Esophagus (tissue), 2 donors: ENCODE measurements around the gene NDUFC2. TPM values are rescaled to one million over a fixed set of nuclear protein-coding genes. Genes with fewer than 3 reads are reported as not detected.
"Not testable (repeated sequence)": the region's sequence is repeated elsewhere in the genome, so short reads cannot be mapped to it uniquely, and the experiment has no call there.

Experiments used
- H3K27ac ChIP-seq, 2 donors: one replicate each; pipeline ENCODE4 v1.5.1; 2013; ENCODE audit warnings: low read depth in 2 of 2, mild to moderate bottlenecking in 2 of 2, inconsistent platforms in 1 of 2, low read length in 1 of 2, moderate library complexity in 1 of 2
- H3K27me3 ChIP-seq, 2 donors: one replicate each; pipeline ENCODE4 v1.6.1; 2013; ENCODE audit warnings: low read length in 2 of 2, control low read depth in 1 of 2, mild to moderate bottlenecking in 1 of 2; ENCODE audit not compliant: insufficient read depth in 2 of 2, control insufficient read depth in 1 of 2
- H3K36me3 ChIP-seq, 2 donors: one replicate each; pipeline ENCODE4 v1.6.1; 2013; ENCODE audit warnings: low read length in 1 of 2; ENCODE audit not compliant: control insufficient read depth in 2 of 2, insufficient read depth in 2 of 2
- H3K4me1 ChIP-seq, 2 donors: one replicate each; pipeline ENCODE4 v1.6.1; 2013; ENCODE audit warnings: low read length in 1 of 2; ENCODE audit not compliant: control insufficient read depth in 2 of 2, insufficient read depth in 2 of 2
- H3K4me3 ChIP-seq, 2 donors: one replicate each; pipeline ENCODE4 v1.5.1; 2013; ENCODE audit warnings: low read length in 2 of 2, mild to moderate bottlenecking in 2 of 2, low read depth in 1 of 2, moderate library complexity in 1 of 2
- H3K9me3 ChIP-seq, 2 donors: one replicate each; pipeline ENCODE4 v1.6.1; 2013; ENCODE audit warnings: mild to moderate bottlenecking in 2 of 2, low read depth in 1 of 2, low read length in 1 of 2, moderate library complexity in 1 of 2; ENCODE audit not compliant: control insufficient read depth in 2 of 2, insufficient read depth in 1 of 2
- WGBS, 2 donors: extraction: QIAGEN DNeasy Blood & Tissue Kit; methylation state at CpG; one replicate each; pipeline ENCODE4 v1.1.7; 2013; 5-methylcytosine and 5-hydroxymethylcytosine counted together
- polyA plus RNA-seq, 2 donors: library from polyadenylated mRNA; stranded (reverse); fragments of 200-250 nt; gene quantifications; one replicate each; pipeline ENCODE4 v1.2.3, GENCODE V29; 2013
- donor health status: healthy with polysubstance abuse.
- donor health status: Bipolar disorder and iron deficiency.

Gene NDUFC2
- polyA plus RNA-seq, 2 donors: 50.9 to 140 TPM

GRCh38 chr11:78036313-78036712, 43.3 kb downstream of the NDUFC2 start:
- 84 to 88% methylated on average over 3 of the region's 3 CpGs for WGBS, 2 donors
- Histone ChIP-seq H3K4me3 (no peak overlapping the region), H3K27ac (no peak overlapping the region), H3K36me3 (no peaks in the 10 kb centered on the region), H3K27me3 (no peaks in the 10 kb centered on the region), H3K9me3 (no peaks in the 10 kb centered on the region), H3K4me1 (peaks cover 2 to 4% of the 10 kb centered on the region in 2 donors)

GRCh38 chr11:78034623-78035022, 45.0 kb downstream of the NDUFC2 start:
- Histone ChIP-seq H3K9me3 (no peaks in the 10 kb centered on the region), H3K27me3 (no peaks in the 10 kb centered on the region), H3K27ac (no peak overlapping the region), H3K36me3 (no peaks in the 10 kb centered on the region), H3K4me1 (peaks cover 4 to 5% of the 10 kb centered on the region in 2 donors), H3K4me3 (no peak overlapping the region)
- WGBS, 2 donors: 71 to 82% methylated on average over 10 of the region's 10 CpGs

- no peak overlapping the region for H3K4me3 ChIP-seq
- H3K27me3 ChIP-seq: no peaks in the 10 kb centered on the region
- H3K9me3 ChIP-seq: no peaks in the 10 kb centered on the region
- no peak overlapping the region for H3K27ac ChIP-seq
- WGBS, 2 donors: 66 to 67% methylated on average over 4 of the region's 4 CpGs
- no peaks in the 10 kb centered on the region for H3K36me3 ChIP-seq
- peaks cover 4 to 5% of the 10 kb centered on the region in 2 donors for H3K4me1 ChIP-seq
These were observed 46.6 kb downstream of the NDUFC2 start for GRCh38 chr11:78033040-78033439.

- Histone ChIP-seq H3K9me3 (no peaks in the 10 kb centered on the region), H3K4me3 (no peak overlapping the region), H3K4me1 (peaks cover 4 to 5% of the 10 kb centered on the region in 2 donors), H3K27ac (no peak overlapping the region), H3K36me3 (no peaks in the 10 kb centered on the region), H3K27me3 (no peaks in the 10 kb centered on the region)
These were observed 47.6 kb downstream of the NDUFC2 start for GRCh38 chr11:78032090-78032489.

- WGBS, 2 donors: 85 to 89% methylated on average over 3 of the region's 3 CpGs
- H3K36me3 ChIP-seq: no peaks in the 10 kb centered on the region
- H3K4me1 ChIP-seq: peaks cover 4 to 5% of the 10 kb centered on the region in 2 donors
- no peak overlapping the region for H3K4me3 ChIP-seq
- H3K9me3 ChIP-seq: no peaks in the 10 kb centered on the region
- no peak overlapping the region for H3K27ac ChIP-seq
- H3K27me3 ChIP-seq: no peaks in the 10 kb centered on the region
These were observed 48.0 kb downstream of the NDUFC2 start for GRCh38 chr11:78031629-78032028.

- Histone ChIP-seq H3K36me3 (no peaks in the 10 kb centered on the region), H3K4me1 (peaks cover 4 to 5% of the 10 kb centered on the region in 2 donors), H3K27ac (peak overlapping the region in 1 of 2 donors; percentile 33), H3K9me3 (no peaks in the 10 kb centered on the region), H3K27me3 (no peaks in the 10 kb centered on the region), H3K4me3 (no peak overlapping the region)
- 23 to 38% methylated on average over 7 of the region's 7 CpGs for WGBS, 2 donors
These were observed 49.0 kb downstream of the NDUFC2 start for GRCh38 chr11:78030429-78031325.

GRCh38 chr11:78028423-78028822, 51.2 kb downstream of the NDUFC2 start:
- not testable (repeated sequence) for H3K4me3 ChIP-seq, H3K27ac ChIP-seq, H3K9me3 ChIP-seq, H3K4me1 ChIP-seq, H3K36me3 ChIP-seq, H3K27me3 ChIP-seq
- 63 to 72% methylated on average over 9 of the region's 9 CpGs for WGBS, 2 donors

- no peak overlapping the region for H3K27ac ChIP-seq
- 68 to 95% methylated on average over 2 of the region's 2 CpGs for WGBS, 2 donors
- no peak overlapping the region for H3K4me3 ChIP-seq
- no peaks in the 10 kb centered on the region for H3K9me3 ChIP-seq
- H3K36me3 ChIP-seq: no peaks in the 10 kb centered on the region
- H3K4me1 ChIP-seq: peaks cover 9% of the 10 kb centered on the region in 2 donors
- H3K27me3 ChIP-seq: no peaks in the 10 kb centered on the region
These were observed 51.9 kb downstream of the NDUFC2 start for GRCh38 chr11:78027759-78028158.

GRCh38 chr11:78025378-78025777, 54.3 kb downstream of the NDUFC2 start:
- no peaks in the 10 kb centered on the region for H3K27me3 ChIP-seq
- H3K27ac ChIP-seq: no peak overlapping the region

GRCh38 chr11:78023426-78023825, 56.2 kb downstream of the NDUFC2 start:
- H3K36me3 ChIP-seq: no peaks in the 10 kb centered on the region
- H3K9me3 ChIP-seq: no peaks in the 10 kb centered on the region
- no peak overlapping the region for H3K27ac ChIP-seq
- H3K4me1 ChIP-seq: peaks cover 4 to 8% of the 10 kb centered on the region in 2 donors
- H3K27me3 ChIP-seq: no peaks in the 10 kb centered on the region
- H3K4me3 ChIP-seq: peak overlapping the region; percentile 50 to 58
- WGBS, 2 donors: 61 to 64% methylated on average over 7 of the region's 7 CpGs

More at GRCh38 chr11:78025378-78025777, 54.3 kb downstream of the NDUFC2 start:
- Histone ChIP-seq H3K36me3 (no peaks in the 10 kb centered on the region), H3K4me1 (peaks cover 4 to 8% of the 10 kb centered on the region in 2 donors), H3K4me3 (no peak overlapping the region), H3K9me3 (no peaks in the 10 kb centered on the region)
